ENCODE results near the gene SH3RF3.

The SH3RF3 gene

GRCh38 chr2:109269706-109270504 lies 140.9 kb downstream of the SH3RF3 start:
- no peak overlapping the region for H3K4me3 ChIP-seq (ENCODE audit: low read depth, low read length)
- no peak for DNase-seq (ENCODE audit: low read depth)
- no peak for TF ChIP-seq CTCF (IDR thresholded peaks at IDR 0.05; ENCODE audit: low read depth, low read length, missing control alignments)

- no peak for TF ChIP-seq CTCF (IDR thresholded peaks at IDR 0.05; ENCODE audit: low read depth, low read length, missing control alignments)
- no peak overlapping the region for H3K4me3 ChIP-seq (ENCODE audit: low read depth, low read length)
- no peak for DNase-seq (ENCODE audit: low read depth)
These were observed 141.7 kb downstream of the SH3RF3 start for GRCh38 chr2:109270505-109271312.

- DNase-seq (ENCODE audit: low read depth), result no peak
- H3K4me3 ChIP-seq (ENCODE audit: low read depth, low read length), result no peak overlapping the region
- no peak for TF ChIP-seq CTCF (IDR thresholded peaks at IDR 0.05; ENCODE audit: low read depth, low read length, missing control alignments)
These were observed 142.9 kb downstream of the SH3RF3 start for GRCh38 chr2:109271920-109272319.

GRCh38 chr2:109272461-109272860 lies 143.5 kb downstream of the SH3RF3 start:
- DNase-seq (ENCODE audit: low read depth), result no peak
- no peak for TF ChIP-seq CTCF (IDR thresholded peaks at IDR 0.05; ENCODE audit: low read depth, low read length, missing control alignments)
- H3K4me3 ChIP-seq (ENCODE audit: low read depth, low read length), result no peak overlapping the region

GRCh38 chr2:109275120-109276012 lies 146.4 kb downstream of the SH3RF3 start:
- no peak overlapping the region for H3K4me3 ChIP-seq (ENCODE audit: low read depth, low read length)
- TF ChIP-seq CTCF (IDR thresholded peaks at IDR 0.05; ENCODE audit: low read depth, low read length, missing control alignments), result no peak
- no peak for DNase-seq (ENCODE audit: low read depth)

- no peak overlapping the region for H3K4me3 ChIP-seq (ENCODE audit: low read depth, low read length)
- DNase-seq (ENCODE audit: low read depth), result no peak
- TF ChIP-seq CTCF (IDR thresholded peaks at IDR 0.05; ENCODE audit: low read depth, low read length, missing control alignments), result no peak
These were observed 148.4 kb downstream of the SH3RF3 start for GRCh38 chr2:109277406-109277805.
